Lower leg skin (tissue), 4 donors: ENCODE data around the gene WEE2. TPM values are rescaled to one million over a fixed set of nuclear protein-coding genes. Genes with fewer than 3 reads are reported as not detected.

Experiments used
- DNase-seq, 2 donors: peaks; one replicate each; pipeline ENCODE4 v3.0.0-alpha.2; 2019; ENCODE audit warnings: low spot score in 2 of 2
- H3K4me3 ChIP-seq: fragments of 200-600 bp; sonication (generic); 2 replicates; pipeline ENCODE4 v1.5.1; 2017; ENCODE audit warnings: mild to moderate bottlenecking, low read depth; ENCODE audit not compliant: poor library complexity, severe bottlenecking
- CTCF ChIP-seq, 3 donors: fragments of 450-650 bp; IDR thresholded peaks; one replicate each; pipeline ENCODE4 v1.5.1; 2016; ENCODE audit warnings: antibody characterized with exemption in 3 of 3, mild to moderate bottlenecking in 3 of 3, moderate library complexity in 2 of 3
- POLR2A ChIP-seq, 2 donors: fragments of 450-650 bp; IDR thresholded peaks; one replicate each; pipeline ENCODE4 v1.6.1; 2016 to 2017; ENCODE audit warnings: antibody characterized with exemption in 2 of 2, mild to moderate bottlenecking in 1 of 2, moderate library complexity in 1 of 2
- WGBS, 2 donors: methylation state at CpG; one replicate each; pipeline ENCODE4 v1.1.5; 2018; 5-methylcytosine and 5-hydroxymethylcytosine counted together
- intact Hi-C: fragments of 100-400 bp; cut with DNase I; formaldehyde crosslinking; loops from one replicate; pipeline ENCODE4 v1.15.0; 2023; ENCODE audit warnings: low total_unique reads
- total RNA-seq, 4 donors: library from RNA; depleted of rRNA; stranded (reverse); fragments of >200 nt; gene quantifications; one replicate each; pipeline ENCODE4 v1.1.0, GENCODE V29; 2016

Gene WEE2
- total RNA-seq, 4 donors from 2014 or later, result not detected

GRCh38 chr7:141702892-141703291 is 5.3 kb upstream of the WEE2 start:
- no peak for TF ChIP-seq POLR2A (IDR thresholded peaks at IDR 0.05)
- no peak for TF ChIP-seq CTCF (IDR thresholded peaks at IDR 0.05)
- no peak overlapping the region for H3K4me3 ChIP-seq
- no peak for DNase-seq
- WGBS, 2 donors, result 66 to 70% methylated on average over 4 of the region's 4 CpGs
- intact Hi-C loops, result no loop called here

- 79 to 82% methylated on average over 3 of the region's 3 CpGs for WGBS, 2 donors
- no peak overlapping the region for H3K4me3 ChIP-seq
- intact Hi-C loops, result no loop called here
- TF ChIP-seq CTCF (IDR thresholded peaks at IDR 0.05), result no peak
- TF ChIP-seq POLR2A (IDR thresholded peaks at IDR 0.05), result no peak
- DNase-seq, result no peak
These were observed 4.0 kb upstream of the WEE2 start for GRCh38 chr7:141704112-141704511.

- DNase-seq, result no peak
- intact Hi-C loops, result no loop called here
- TF ChIP-seq CTCF (IDR thresholded peaks at IDR 0.05) (no peak), POLR2A (IDR thresholded peaks at IDR 0.05) (no peak)
- H3K4me3 ChIP-seq, result no peak overlapping the region
- WGBS, 2 donors, result 84% methylated on average over 5 of the region's 5 CpGs
These were observed 3.4 kb upstream of the WEE2 start for GRCh38 chr7:141704741-141705140.

GRCh38 chr7:141706239-141707064 is 1.7 kb upstream of the WEE2 start:
- no peak for TF ChIP-seq CTCF (IDR thresholded peaks at IDR 0.05)
- TF ChIP-seq POLR2A (IDR thresholded peaks at IDR 0.05), result no peak
- H3K4me3 ChIP-seq, result no peak overlapping the region
- intact Hi-C loops, result no loop called here
- WGBS, 2 donors, result 92 to 95% methylated on average over 1 of the region's 1 CpG
- DNase-seq, result no peak

- DNase-seq, result no peak
- WGBS, 2 donors, result 95% methylated on average over 2 of the region's 2 CpGs
- no peak overlapping the region for H3K4me3 ChIP-seq
- no peak for TF ChIP-seq POLR2A (IDR thresholded peaks at IDR 0.05)
- TF ChIP-seq CTCF (IDR thresholded peaks at IDR 0.05), result no peak
- intact Hi-C loops, result no loop called here
These were observed 1.2 kb downstream of the WEE2 start for GRCh38 chr7:141709318-141709717.

- H3K4me3 ChIP-seq, result no peak overlapping the region
- WGBS, 2 donors, result 86 to 93% methylated on average over 4 of the region's 4 CpGs
- DNase-seq, result no peak
- no peak for TF ChIP-seq CTCF (IDR thresholded peaks at IDR 0.05)
- no peak for TF ChIP-seq POLR2A (IDR thresholded peaks at IDR 0.05)
- intact Hi-C loops, result no loop called here
These were observed 1.6 kb downstream of the WEE2 start for GRCh38 chr7:141709749-141710148.
